ENCODE measurements around the gene OTULIN.

OTULIN gene

DNA sequence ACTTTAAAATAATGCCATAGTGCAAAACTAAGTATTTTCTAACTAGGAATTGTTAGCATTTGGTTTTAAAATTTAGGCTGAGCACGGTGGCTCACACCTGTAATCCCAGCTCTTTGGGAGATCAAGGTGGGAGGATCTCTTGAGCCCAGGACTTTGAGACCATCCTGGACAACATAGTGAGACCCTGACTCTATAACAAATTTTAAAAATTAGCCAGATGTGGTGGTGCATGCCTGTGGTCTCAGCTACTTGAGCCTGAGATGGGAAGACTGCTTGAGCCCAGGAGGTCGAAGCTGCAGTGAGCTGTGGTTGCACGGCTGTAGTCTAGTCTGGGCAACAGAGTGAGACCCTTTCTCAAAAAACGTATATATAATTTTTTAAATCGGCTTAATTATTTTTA lies 4.9 kb downstream of the OTULIN start:
- no peak for DNase-seq

DNA sequence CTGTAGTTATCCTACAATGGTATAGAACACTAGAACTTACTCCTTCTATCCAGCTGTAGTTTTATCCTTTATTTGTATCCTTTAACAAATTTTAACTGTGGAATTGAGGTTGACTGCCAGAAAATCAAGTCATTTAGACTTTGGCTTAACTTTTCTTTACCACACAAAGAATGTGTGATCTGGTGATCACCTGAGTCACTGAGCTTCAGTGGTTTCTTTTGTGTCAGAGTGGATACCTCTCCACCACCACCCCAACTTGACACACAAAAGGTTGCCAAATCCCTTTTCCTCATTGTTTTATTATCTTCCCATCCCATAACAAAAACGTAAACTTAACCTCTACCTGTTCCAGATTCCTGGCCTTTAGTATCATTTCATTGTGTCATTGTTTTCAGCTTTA lies 5.5 kb downstream of the OTULIN start:
- DNase-seq = no peak

DNA sequence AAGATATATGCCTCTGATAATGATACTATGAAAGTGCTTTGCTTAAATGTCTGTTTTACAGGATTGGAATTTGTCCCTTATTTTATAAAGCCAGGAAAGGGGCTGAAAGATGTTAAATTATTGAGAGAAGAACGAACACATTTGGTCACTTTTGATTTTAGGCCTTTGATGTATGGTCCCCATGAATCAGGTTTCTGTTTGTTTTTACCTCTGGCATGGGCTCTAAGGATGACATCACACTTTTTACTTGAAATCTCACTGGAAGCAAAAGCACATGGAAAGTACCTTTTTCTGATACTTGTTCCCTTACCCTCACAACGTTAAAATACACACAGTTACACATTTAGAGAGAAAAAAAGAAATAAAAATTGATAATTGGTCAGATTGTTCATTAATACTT lies 6.9 kb downstream of the OTULIN start:
- no peak for DNase-seq

DNA sequence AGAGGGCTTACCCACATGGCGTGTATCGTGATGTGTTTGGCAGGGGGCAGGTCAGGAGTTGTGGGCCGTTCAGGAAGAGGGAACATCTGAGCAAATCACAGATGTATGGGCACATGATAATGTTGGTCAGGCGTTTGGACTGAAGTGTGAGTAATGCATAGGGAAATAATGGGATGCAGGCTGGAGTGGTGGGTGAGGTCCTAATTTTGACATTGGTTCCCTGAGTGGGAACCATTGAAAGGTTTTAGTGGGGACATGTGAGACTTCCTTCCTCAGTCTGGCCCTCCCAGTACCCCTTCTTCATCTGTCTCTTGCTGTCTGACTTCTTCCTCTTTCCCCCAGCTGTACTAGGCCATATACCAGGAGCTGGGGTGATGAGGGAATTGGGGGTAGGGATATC lies 7.6 kb downstream of the OTULIN start:
- no peak for DNase-seq

DNA sequence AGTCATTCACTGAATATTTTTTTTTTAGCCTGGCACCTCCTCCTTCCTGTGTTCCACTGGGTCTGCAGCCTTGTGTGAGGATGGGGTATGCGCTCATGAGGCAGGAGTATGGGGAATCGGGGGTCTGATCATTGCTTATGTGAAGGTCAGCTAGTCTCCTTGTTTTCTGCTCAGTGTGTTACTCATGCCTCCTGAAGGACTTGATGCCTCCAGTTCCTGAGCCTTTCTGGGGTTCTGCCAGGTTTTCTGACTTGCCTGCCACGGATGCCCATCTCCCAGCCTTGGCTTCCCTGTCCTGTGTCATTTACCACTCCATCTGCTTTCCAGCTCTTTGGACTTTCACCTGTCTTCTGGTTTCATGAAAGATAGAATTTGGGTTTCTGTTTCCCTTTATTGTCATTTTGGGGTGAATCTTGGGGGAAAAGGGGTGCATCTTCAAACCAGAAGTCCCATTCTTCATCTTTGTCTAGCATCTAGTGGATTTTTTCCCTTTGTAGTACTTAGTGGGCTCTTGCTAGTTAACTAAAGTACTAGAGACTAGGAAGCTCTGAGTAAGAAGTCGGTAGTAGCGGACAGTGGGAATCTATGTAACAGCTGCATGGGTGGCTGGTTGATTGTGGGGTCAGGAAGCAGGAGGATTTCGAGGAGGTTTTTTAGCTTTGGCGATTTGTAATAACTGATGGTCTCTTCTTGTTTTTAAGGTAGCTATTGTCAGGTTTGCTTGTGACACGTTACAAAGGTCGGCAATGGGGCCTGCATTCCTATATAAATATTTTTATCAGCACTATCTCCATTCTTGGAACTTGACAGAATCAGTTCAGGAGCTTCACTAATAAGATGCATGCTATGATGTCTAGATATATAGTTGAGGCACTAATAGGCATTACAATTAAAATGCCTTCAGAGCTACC lies 8.2 kb downstream of the OTULIN start:
- no peak for DNase-seq

DNA sequence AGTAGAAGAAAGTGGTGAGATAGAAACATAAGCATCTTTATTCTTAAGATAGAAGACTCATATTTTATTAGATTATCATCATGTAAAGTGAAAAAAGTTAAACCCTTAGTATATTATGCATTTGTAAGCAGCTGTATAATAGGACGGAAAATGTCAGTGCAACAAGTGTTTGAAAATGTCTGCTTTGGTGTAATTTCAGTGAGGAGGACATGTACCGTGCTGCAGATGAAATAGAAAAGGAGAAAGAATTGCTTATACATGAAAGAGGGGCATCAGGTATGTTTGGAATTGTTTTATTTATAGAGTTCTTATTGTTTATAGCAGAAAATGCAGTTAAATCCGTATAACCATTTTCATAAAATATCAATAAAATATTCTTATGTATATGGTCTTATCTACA lies 8.9 kb downstream of the OTULIN start:
- no peak for DNase-seq

DNA sequence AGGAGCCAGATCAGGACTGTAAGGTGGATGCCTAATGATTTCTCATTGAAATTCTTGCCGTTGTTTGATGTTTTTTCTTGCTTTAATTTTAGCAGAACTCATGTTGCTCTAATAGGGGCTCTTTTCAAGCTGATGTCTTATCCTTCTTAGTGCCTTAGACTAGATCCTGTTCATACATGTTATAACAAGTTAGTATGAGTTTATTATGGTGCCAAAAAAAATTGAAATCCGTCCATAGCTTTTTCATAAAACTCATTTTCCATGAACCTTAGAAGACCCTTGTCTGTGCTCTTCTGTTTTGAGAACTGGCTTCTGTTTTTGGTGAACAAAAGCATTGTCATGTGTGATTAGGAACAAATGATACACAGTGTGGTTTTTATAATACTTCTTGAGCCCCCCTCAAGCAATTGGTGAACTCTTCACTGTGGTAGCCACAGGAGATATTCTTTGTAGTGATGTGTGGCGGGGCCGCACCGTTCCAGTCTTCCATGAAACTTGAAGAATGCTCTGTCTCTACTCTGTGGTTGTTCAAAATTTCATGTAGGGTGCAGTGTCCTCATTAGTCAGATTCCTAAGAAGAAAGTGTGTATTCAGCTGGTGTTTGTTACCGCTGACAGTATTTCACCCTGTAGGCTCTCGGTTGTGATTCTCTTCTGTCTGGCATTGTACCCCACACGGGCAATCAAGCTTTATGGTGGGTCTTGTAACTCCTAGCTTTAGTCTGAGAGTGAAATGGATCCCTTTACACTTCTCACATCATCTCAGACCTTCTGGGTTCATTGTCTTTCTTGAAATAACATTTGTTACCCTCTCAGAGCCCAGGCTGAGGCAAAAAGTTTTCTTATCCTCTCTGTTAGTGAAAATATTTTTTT lies 10.7 kb downstream of the OTULIN start:
- DNase-seq = peak; percentile 52

DNA sequence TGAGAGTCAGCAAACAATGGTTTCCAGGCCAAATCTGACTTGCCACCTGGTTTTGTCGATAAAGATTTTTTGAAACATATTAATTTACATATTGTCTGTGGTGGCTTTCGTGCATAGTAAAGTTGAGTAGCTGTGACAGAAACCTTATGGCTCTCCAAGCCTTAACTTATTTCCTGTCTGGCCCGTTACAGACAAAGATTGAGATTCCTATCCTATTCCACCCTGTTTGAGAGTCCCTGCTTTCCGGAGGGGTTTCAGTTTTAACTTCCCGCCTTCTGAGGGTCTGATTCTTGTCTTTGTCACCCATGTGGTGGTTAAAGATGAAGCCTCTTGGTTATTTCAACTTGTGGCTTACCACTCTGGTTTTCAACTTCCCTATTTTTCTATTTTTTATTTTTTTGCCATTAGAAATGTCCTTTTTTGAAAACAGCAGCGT lies 11.4 kb downstream of the OTULIN start:
- DNase-seq = no peak

DNA sequence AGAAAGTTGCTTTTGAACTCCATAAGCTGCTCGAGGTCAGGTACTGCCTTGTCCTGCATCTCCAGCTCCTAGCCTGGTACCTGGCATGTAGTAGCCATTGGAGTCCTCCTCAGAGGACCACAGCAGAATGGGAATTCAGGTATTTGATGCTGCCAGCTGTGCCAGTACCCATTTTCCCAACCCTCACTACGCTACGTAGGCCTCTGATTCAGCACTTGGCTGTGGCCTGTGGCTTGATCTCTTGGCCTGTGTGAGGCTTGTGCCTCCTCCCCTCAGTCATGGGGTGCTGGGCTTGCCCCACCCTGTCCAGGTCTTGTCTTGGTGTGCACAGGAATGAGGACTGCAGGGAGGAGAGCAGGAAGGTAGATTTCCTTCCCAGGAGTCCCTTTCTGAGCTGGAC lies 11.8 kb downstream of the OTULIN start:
- peak; percentile 63 for DNase-seq

DNA sequence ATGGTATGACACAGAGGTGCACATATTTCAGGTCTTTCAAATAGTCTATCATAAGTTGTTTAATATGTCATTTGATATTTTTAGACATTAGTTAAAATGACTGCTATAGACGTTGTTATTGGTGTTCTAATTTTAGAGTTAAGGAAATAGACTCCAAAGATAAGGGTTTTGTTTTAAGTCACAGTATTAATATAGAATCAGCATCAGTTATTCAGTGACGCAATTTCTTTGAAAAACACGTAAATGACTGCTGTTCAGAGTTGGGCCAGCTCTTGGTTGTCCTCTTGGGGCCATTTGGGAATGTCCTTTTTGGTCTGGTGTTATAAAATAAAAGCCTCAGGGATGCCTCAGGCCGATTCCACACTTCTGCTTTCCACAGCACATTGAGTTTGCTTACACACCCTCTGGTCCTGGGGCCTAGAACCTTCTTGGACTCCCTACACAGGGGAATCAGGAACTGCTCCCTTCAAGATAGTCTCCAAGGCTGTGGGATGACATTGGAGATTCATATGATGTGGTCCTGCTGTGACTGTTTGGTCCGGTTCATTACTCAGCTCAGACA lies 14.3 kb downstream of the OTULIN start:
- no peak for DNase-seq

DNA sequence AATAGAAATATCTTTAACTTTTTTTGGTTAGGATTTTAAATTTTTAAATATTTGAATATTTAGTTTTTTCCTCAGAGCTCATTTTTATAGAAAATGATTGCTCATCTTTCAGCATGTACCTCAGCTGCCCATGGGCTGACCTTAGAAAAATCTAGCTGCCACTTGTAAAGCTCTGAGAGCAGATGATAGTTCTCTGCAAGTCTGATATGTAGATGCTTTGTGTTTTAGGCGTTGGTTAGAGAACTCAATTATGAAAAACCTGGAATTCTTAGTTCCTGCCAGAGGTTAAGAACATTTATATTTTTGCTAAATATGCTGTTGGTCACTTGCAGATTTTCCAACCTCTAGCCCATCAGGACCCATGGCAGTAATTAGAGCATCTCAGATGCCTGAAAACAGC lies 15.1 kb downstream of the OTULIN start:
- no peak for DNase-seq

DNA sequence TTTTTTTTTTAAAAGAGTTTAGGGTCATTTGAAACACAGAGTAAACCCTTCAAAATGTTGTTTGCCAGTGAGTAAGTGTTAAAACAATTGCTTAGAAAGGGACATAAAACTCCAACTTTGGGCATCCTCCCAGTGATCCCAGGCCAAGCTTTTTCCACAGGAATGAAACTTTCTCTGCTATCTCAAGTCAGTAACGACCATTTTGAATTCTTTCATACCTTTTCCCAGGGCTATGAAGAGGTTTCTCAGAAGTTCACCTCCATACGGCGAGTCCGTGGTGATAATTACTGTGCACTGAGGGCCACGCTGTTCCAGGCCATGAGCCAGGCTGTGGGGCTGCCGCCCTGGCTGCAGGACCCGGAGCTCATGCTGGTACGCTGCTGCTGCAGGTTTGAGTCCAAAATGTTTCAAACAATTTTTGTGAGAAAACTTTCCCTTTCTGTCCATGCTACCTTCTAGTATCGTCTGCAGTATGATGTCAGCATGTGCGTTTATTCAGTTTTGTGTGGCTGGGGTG lies 16.8 kb downstream of the OTULIN start:
- DNase-seq = no peak

DNA sequence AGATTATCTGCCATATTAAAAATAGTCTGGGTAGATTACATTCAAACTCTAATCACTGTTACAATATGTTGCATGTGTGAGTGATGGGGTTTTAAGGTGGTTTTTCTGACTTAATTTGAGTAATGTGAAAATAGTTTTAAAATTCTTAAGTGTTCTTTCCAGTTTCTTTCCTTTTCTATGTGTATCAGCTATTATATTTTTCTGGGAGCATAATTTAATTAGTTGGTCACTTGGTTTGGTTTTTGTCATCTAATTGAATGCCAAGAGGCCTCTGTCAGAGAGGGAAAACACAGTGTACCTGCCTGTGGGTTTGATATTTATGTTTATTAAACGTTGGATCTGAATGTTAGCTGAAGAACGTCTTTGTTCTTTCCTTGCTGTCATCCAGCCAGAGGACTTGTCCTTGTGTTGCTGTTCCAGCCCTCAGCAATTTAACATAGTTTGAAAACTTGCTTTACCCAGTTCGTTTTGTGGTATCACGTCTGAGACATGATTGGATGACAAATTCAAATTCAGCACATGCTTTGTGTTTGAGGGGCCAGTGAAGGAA lies 19.5 kb downstream of the OTULIN start:
- DNase-seq = no peak

DNA sequence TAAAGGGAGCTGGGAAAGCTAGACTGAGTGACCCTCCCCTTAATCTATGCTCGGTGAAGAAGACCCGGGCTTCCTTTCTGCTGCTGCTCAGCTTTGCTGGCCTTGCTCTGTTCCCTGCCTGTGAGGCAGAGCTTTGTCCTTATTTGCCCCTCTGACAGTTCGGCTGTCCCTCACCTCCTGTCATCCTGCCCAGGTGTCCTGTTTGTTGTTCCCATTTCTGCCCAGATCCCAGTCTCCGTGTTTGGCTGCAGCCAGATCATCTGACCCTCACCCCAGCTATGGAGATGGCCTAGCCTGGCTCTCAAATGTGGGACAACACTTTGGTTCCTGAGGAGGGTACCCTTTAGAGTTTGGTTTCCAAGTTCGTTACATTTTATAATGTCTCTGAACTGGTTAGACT lies 20.2 kb downstream of the OTULIN start:
- no peak for DNase-seq

DNA sequence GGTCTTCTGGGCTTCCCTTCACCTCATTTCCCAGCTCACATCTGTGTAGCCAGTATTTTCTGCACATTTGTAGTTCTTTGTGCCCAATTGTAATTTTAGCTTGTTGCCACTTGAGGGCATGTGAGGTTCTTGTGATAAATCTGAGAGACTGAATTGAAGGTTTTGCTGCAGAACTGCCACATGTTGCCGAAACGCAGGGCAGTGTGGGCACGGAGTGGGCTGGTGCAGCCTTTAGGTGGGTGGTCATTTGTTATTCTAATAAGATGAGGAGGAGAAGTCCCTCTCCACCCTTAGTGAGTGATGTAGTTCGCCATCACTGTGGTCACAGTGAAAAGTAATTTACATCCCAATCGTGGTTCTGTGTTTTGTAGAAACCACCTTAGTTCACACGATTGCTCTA lies 21.2 kb downstream of the OTULIN start:
- DNase-seq = peak; percentile 58

DNA sequence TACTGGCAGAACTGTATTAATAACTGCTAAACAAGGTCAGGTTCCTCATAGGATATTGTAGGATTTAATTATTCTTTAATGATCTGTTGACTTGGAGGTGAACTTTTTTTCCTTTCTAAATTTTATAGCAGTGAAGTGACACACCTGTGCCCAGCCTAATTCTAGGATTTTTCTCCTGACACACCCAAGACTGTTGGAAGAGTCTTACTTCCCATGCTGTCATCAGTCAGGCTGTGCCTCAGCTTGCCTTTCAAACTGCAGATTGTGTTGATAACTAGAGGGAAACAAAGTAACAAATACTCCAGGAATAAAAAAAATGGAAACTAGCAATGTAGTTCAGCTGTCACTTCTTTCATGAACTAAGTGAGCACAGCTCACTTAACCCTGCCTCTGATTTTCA lies 22.0 kb downstream of the OTULIN start:
- DNase-seq = no peak

DNA sequence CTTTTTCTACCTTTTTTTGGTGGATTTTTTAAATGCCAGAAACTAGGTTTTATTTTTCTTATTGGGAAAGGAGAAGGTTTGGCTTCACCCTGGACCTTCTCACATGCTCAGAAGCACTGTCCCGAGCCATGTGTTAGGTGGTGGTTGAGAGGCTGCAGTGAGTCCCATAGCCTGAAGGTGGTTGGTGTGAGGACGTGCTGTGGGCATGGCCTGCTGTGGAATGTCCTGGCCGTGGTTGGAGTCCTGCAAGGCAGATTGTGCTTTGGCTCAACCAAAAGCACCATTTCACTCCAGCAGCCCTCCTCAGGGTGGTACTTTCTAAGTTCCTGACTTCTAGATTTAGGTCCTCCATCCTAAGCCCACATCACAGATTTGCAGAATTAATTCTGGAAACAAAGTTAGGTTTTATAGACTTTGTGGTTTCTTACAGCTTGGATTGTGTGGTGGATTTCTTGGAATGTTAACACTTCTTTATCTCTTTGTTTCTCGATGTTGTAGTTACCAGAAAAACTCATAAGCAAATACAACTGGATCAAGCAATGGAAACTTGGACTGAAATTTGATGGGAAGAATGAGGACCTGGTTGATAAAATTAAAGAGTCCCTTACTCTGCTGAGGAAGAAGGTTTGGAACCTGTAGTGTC lies 22.6 kb downstream of the OTULIN start:
- DNase-seq = no peak

DNA sequence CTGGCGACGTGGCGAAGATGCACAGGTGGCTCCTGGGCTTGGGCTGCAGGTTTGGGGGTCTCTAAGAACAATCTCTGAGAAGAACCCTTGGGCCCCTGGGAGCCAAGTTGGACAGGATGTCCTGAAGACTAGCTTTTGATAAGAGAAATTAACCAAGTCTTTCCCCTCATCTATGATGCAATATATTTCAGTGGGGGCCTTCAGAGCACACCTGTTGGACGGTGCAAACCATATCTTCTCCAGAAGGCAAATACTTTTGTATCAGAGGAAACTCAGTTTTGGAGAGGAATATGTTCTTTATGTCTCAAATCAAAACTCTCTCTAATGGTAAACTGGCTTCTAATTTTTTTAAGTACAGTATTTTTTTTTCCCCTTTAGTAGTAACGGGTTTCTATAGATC lies 28.6 kb downstream of the OTULIN start:
- no peak for DNase-seq

DNA sequence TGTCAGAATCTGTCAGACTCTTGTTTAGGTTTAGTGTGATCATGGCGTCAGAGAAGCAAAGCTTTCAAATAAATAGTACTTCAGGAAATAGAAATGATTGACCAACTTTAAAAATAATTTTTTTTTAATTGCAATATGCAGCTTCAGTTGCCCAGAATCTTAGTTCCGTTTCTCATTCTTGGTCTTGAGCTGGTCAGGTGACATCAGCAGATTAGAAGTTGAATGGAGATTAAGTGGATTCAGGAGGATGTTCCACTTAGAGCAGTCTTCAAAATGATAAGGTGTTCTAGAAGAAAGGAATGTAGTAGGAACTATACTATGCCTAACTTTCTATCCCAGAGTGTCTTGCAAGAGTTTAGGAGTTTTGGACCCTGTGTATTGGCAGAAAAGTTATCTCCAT lies 30.6 kb downstream of the OTULIN start:
- no peak for DNase-seq

DNA sequence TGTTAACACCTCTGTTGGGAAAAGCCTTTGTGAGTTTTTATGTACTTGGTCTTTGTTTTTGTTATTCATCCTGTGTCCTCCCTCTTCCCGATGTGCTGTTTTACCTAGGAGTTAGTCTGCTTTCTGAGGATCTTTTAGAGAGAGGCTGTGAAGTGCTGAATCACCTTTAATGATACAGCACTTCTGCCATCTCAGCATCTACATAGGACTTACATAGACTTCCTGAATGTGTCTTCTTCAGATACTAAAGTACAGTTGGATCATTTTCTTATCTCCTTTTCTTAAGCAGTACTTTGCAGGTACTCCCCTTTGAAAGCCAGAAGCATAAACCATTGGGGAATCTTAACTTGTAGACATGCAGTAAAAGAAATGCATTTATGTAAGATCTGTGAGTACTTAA lies 31.5 kb downstream of the OTULIN start:
- DNase-seq = no peak

DNA sequence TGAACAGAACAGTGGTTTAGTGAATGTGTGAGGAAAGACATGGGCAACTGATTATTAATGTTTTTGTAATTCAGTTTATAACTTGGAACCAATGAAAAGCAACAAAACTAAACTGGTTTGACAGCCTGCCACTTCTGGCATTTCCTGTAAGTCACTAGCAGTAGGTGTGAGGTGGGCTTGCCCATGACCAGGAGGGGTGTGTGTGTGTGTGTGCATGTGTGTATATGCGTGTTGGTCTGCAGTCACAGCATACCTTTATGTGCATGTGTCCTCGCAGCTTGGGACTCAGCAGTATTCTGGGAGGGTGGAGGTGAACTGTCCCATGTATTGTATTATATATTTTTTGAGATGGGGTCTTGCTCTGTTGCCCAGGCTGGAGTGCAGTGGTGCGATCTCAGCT lies 32.3 kb downstream of the OTULIN start:
- DNase-seq = no peak

DNA sequence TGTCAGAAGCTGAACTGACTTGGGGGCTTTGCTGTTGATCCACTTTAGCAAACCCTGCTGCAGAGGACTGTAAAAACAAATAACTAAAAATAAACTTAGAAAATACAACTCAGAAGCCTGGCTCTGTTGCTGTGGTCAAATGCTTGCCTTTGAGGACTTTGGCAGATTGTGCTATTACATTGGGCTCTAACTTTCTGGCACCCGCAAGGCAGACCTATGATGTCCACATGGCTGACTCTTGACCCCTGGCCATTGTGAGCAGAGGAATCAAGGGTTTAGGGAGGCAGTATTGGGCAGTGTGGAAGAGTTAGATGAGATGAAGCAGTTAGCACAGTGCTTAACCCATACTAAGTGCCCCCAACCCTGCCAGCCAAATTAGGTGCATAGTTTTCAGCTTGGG lies 34.0 kb downstream of the OTULIN start:
- no peak for DNase-seq

DNA sequence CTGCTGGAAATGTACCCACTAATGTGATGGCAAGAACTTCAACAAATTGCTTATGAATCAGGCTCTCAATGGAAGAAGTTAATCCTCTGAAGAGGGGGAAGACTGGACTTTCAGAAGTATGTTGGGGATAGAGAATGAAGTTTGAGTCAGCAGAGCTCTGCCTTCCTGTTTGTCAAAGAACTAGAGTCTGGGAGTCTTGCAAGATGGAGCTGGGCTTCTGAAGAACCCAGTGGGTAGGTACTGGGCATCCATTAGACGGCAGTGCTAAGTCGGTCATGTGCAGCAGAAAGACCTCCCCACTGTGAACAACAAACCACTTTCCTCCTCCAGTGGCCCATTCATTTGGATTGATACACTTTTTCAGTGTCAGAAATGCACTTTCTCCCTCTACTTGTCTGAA lies 34.6 kb downstream of the OTULIN start:
- DNase-seq = no peak

Data from stimulated activated CD8-positive, alpha-beta memory T cell treated with anti-CD3 and anti-CD28 coated beads, Interleukin-4, amount 100 ng/mL, for 48 hours (primary cell).